OCI-M2 (cell line): ENCODE measurements around the gene AR.
"Not testable (repeated sequence)": the region's sequence is repeated elsewhere in the genome, so short reads cannot be mapped to it uniquely, and the experiment has no call there.

Experiments used
- DNase-seq: peaks from one replicate; lab custom pipeline; 2025; ENCODE audit not compliant: unreplicated experiment; lab: John Stamatoyannopoulos, UW

Gene AR

DNA sequence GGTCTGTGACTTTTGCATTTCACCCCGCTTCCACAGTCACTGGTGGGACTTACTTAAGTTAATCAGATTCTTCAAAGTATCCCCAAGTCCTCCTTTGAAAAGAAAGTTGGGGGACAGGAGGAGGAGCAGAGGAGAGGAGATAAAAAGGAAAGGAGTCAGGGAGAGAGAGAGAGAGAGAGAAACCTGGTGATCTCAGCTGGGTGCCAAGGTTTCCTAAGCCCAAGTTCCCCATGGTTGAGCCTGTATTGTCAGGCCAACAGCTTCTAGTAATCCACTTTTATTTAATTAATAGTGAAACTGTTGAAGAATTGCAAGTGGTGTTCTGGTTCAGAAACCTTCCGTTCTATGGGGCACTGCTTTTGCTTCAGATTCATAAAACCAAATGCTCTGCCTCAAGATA is 91.6 kb downstream of the AR start:
- no peak for DNase-seq

DNA sequence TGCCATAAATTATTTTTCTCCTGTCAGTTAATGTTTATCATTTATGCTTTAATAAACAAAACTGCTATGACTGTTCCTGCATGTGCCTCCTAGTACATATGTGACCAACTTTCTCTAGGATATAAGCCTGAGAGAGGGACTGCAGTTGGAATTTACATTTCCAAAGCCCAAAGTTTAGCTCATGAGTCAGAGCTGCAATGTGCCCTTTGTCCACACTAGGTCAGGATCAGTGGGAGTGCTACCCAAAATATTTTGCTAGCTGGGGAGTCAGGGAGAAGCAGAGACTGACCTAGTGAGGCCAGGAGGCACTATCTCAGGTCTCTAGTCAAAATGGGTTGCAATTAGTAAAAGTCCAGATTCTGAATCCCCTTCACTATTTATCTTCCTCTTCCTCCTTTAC is 92.7 kb downstream of the AR start:
- no peak for DNase-seq

GRCh38 chrX:67637293-67637692 is 93.5 kb downstream of the AR start:
- not testable (repeated sequence) for DNase-seq

- no peak for DNase-seq
Measured at GRCh38 chrX:67648361-67648760, 104.5 kb downstream of the AR start.

DNA sequence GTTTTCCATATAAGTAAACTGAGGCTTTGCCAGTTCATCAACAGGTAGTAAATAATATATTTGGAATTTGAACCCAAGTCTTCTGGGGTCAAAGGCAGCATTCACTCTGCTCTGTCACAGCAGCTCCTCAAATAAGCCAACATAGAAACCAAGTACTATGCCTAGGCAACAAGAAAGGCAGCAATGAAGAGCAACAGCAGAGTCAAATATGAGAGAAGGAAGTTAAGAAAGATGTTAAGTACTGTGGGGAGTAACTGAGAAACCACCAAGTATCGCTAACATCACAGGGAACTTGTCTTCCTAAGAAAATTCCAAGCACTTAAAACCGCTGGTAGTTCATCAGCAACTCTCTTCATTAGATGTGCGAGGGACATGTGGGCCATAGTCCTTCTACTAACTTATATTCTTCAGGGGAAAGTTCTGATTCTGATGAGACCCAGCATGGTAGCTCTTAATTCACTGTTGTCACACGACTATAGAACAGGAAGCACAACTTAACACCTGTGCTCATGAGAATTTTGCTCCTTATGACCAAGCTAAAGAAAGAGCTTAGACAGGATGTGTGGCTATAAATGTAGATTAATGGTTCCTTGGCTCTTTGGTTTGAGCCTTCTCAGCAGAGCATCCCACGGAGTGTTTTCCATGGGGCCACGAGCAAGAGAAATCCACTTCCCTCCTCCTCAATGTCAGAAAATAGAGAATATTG is 107.8 kb downstream of the AR start:
- DNase-seq: no peak

DNA sequence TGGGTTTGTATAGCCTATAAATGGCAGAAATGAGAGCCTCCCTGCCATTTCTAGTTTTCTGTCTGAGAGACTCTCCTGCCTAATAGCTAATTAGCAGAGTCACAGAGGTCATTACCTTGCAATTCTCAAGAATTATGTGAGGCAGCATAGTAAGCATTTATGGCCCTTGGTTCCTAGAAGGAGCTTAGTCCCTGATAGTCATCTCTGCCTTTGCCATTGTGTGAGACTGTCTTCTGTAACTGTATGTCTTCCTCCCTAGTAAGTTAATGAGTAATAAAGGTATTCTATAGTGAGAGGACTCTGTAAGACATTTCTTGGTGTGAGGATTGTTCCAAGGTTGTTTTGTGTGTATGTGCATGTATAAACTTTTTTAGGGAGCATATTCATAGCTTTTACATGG is 108.7 kb downstream of the AR start:
- DNase-seq: no peak

DNA sequence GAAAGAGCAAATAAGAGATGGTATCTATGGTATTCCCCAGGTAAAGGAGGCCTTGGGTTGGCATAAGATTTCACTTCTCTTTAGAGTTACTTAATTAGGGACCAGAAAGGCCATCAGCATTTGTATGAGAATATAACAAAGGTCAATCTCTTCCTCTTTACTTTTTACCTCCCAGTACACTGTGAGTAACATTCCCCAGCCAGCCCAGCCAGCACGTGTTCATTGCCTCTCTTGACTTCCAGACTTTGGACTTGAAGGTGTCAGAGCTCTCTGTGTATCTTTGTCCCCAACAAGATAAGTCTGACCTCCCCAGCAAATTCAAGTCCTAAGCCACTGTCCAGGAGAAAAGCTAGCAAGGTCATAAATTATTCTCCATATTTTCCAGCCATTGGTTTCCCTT is 110.5 kb downstream of the AR start:
- DNase-seq: no peak

- no peak for DNase-seq
Measured at GRCh38 chrX:67665583-67665982, 121.8 kb downstream of the AR start.

DNA sequence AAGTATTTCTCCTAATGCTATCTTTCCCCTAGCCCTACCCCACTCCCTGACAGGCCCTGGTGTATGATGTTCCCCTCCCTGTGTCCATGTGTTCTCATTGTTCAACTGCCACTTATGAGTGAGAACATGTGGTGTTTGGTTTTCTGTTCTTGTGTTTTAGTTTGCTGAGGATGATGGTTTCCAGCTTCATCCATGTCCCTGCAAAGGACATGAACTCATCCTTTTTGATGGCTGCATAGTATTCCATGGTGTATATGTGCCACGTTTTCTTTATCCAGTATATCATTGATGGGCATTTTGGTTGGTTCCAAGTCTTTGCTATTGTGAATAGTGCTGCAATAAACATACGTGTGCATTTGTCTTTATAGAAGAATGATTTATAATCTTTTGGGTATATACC is 126.9 kb downstream of the AR start:
- not testable (repeated sequence) for DNase-seq

GRCh38 chrX:67673741-67674274 is 130.0 kb downstream of the AR start:
- no peak for DNase-seq

- DNase-seq: no peak
Measured at GRCh38 chrX:67674741-67675140, 130.9 kb downstream of the AR start.

GRCh38 chrX:67684136-67684535 is 140.3 kb downstream of the AR start:
- no peak for DNase-seq

DNA sequence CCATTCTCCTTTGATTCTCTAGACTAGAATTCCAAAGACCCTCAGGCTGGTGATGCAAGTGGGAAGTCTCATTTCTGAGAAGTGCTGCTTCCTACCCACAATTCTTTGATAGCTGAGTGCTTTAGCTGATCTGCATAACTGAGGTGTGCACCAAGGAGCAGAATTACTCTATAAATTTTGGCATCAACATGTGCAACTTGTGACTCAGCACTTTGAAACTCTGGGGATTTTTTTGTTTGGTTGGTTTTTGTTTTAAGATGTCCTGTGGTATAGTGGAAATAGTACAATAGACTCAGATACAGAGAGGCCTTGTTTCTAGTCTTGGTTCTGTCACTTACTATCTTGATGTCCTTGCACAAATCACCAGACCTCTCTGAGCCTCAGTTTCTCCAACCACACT is 148.4 kb downstream of the AR start:
- DNase-seq: no peak

GRCh38 chrX:67693928-67694327 is 150.1 kb downstream of the AR start:
- no peak for DNase-seq

DNA sequence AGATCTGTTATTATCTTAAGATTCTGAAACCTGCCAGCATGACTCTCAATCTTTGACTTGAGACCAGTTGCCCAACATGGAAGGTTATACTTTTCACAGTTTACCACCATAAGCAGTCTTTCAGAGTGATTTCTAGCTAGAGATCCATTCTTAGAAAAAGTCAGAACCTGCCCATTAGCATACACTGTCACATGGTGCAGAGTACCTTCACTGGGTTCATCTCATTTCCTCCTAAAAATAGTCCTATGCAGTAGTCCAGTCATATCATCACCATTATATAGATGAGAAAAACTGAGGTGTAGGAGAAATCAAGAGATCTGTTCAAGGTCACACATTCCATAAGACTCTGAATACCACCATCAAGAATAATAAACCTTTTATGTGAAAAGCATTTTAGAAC is 153.6 kb downstream of the AR start:
- DNase-seq: no peak

DNA sequence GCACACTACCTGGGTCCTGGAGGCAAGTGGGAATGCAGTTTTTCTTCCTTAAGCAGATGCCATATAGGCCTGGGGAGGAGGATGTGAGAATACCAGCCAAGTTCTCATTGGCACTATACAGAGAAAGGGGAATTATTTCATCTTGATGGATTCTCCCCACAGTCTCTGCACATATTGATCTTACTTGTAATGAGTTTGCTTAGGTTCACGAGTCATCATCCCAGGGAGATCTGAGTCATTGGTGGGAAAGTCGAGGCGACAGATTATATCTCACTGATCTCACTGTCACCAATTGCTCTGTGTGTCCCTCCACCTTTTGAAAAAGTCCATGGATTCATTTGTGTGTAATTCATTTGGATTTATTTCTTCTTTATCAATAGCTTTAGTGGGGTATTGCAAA is 156.8 kb downstream of the AR start:
- DNase-seq: no peak

DNA sequence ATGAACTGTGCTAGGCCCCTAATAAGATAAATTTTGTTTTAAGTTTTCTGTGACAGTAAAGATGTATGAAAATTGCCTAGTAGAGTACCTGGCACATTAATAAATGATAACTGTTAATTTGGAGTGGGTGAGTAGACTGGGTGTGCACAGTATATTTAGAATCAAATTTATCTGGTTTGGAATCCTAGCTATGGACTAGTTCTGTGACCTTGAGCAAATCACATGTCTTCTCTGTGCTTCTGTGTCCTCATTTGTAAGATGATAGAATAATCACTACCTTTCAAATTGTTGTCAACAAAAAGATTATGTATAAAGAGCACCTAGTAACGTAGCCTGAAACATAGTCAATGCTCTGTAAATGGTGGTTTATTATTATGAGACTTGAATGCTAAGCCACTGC is 170.2 kb downstream of the AR start:
- no peak for DNase-seq

- DNase-seq: no peak
Measured at GRCh38 chrX:67717571-67717970, 173.8 kb downstream of the AR start.

GRCh38 chrX:67718926-67719325 is 175.1 kb downstream of the AR start:
- no peak for DNase-seq

DNA sequence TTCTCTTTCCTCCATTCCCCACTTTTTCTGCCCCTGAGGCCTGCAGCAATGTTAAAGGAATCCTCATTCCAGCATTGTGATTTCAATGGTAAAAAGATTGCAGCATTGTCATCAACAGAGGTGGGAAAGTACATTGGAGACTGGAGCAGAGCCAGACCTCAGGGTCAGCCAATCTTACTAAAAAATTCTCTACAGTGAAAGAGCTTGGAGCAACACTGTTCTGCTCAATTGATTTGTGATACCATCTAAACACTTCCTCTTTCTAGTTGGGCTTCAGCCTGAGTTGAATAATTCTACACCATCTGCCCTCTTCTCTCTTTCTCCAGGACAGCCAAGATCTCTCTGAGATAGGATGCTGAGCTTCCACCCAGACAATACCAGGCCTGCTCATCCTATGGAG is 176.5 kb downstream of the AR start:
- no peak for DNase-seq

- no peak for DNase-seq
Measured at GRCh38 chrX:67721321-67721720, 177.5 kb downstream of the AR start.

DNA sequence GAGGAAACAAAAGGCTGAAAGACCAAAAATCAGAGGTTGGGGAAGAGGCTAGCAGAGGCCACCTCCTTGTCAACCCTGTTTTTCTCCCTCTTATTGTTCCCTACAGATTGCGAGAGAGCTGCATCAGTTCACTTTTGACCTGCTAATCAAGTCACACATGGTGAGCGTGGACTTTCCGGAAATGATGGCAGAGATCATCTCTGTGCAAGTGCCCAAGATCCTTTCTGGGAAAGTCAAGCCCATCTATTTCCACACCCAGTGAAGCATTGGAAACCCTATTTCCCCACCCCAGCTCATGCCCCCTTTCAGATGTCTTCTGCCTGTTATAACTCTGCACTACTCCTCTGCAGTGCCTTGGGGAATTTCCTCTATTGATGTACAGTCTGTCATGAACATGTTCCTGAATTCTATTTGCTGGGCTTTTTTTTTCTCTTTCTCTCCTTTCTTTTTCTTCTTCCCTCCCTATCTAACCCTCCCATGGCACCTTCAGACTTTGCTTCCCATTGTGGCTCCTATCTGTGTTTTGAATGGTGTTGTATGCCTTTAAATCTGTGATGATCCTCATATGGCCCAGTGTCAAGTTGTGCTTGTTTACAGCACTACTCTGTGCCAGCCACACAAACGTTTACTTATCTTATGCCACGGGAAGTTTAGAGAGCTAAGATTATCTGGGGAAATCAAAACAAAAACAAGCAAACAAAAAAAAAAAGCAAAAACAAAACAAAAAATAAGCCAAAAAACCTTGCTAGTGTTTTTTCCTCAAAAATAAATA is 179.9 kb downstream of the AR start:
- no peak for DNase-seq
